COLO829 (cell line): Measurements from ENCODE around the gene MAP3K20.
"Not testable (repeated sequence)": the region's sequence is repeated elsewhere in the genome, so short reads cannot be mapped to it uniquely, and the experiment has no call there.

Experiments used
- DNase-seq: peaks from one replicate; pipeline ENCODE4 v3.0.0; 2012; ENCODE audit warnings: low spot score

MAP3K20 gene

GRCh38 chr2:173281898-173282297, 206.3 kb downstream of the MAP3K20 start:
- DNase-seq = not testable (repeated sequence)

GRCh38 chr2:173282795-173283545, 207.3 kb downstream of the MAP3K20 start:
- DNase-seq = no peak

- DNase-seq = no peak
Measured at GRCh38 chr2:173286153-173286809, 210.6 kb downstream of the MAP3K20 start.

GRCh38 chr2:173287594-173287993, 211.9 kb downstream of the MAP3K20 start:
- DNase-seq = no peak

GRCh38 chr2:173288561-173288960, 212.9 kb downstream of the MAP3K20 start:
- peak; percentile 16 for DNase-seq

- DNase-seq = no peak
Measured at GRCh38 chr2:173290046-173290445, 214.4 kb downstream of the MAP3K20 start.

- DNase-seq = no peak
Measured at GRCh38 chr2:173290518-173290917, 214.9 kb downstream of the MAP3K20 start.

GRCh38 chr2:173291412-173291811, 215.8 kb downstream of the MAP3K20 start:
- DNase-seq = no peak

- no peak for DNase-seq
Measured at GRCh38 chr2:173296235-173296634, 220.6 kb downstream of the MAP3K20 start.

GRCh38 chr2:173298536-173299097, 223.0 kb downstream of the MAP3K20 start:
- DNase-seq = no peak

GRCh38 chr2:173299764-173300163, 224.1 kb downstream of the MAP3K20 start:
- no peak for DNase-seq

- no peak for DNase-seq
Measured at GRCh38 chr2:173300458-173300857, 224.8 kb downstream of the MAP3K20 start.

- DNase-seq = not testable (repeated sequence)
Measured at GRCh38 chr2:173301549-173301948, 225.9 kb downstream of the MAP3K20 start.

GRCh38 chr2:173305303-173305702, 229.7 kb downstream of the MAP3K20 start:
- no peak for DNase-seq

GRCh38 chr2:173307293-173307692, 231.6 kb downstream of the MAP3K20 start:
- peak; percentile 85 for DNase-seq

GRCh38 chr2:173309370-173309769, 233.7 kb downstream of the MAP3K20 start:
- DNase-seq = not testable (repeated sequence)

- no peak for DNase-seq
Measured at GRCh38 chr2:173311844-173312606, 236.4 kb downstream of the MAP3K20 start.
